GM21717 (cell line): Measurements from ENCODE around the gene PITPNM3.

Experiments used
- ATAC-seq: cut with Tn5 transposase; IDR thresholded peaks from one replicate; pipeline ENCODE4 v1.9.1; 2021; ENCODE audit warnings: mild to moderate bottlenecking, moderate library complexity; ENCODE audit not compliant: unreplicated experiment

Gene PITPNM3

DNA sequence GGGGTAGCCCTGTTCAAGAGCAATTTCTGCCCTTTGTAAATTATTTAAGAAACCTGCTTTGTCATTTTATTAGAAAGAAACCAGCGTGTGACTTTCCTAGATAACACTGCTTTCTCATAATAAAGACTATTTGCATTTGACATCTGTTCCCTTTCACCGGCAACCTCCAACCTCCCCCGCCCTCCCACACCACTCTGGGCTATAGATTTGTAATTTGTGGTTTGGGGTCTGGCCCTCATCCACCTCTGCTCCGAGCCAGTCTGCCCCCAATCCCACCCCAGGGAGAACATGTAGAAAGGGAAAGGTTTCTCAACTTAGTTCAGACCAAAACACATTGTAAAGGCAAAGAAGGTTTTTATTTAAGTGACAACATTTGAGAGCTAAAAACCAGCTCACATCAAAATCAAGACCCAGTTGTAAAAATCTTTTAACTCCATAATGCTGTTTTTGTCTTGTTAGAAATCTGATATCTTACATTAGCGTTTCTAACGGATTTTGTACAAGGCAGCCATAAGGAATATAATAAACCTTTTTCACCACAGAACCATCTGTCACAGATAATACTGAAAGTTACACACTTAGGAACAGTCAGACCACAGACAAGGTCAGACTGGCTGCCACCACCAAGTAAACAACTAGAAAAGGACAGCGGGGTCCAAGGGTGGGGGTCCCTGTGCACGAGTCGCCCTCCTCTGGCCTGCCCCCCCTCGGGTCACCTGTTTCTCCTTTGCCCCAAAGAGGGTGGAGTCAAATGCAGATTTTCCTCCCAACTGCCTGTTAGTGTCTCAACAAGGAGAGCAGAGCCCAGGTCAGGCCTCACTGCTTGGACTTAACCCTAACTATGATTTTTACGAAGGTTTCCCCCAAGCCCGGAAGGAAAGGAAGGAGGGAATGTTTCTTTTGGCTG is 105.2 kb downstream of the PITPNM3 start:
- no peak for ATAC-seq

DNA sequence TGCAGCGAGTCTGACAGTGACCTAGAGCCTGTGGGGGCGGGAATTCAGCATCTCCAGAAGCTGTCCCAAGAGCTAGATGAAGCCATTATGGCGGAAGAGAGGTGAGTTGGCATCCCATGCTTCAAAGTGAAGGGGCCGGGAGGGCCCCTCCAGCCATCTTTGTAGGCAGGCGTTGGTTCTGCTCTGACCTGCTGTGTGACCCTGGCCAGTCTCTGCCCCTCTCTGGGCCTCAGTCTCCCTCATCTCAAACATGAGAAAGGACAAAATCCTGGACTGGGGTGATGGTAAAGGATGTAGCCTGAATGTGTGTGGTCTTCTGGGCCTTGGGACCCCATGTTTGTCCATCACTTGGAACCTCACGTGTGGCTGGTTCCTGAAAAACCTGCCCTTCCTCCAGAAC is 107.0 kb downstream of the PITPNM3 start:
- ATAC-seq = no peak

- no peak for ATAC-seq
Measured at GRCh38 chr17:6448473-6448872, 107.9 kb downstream of the PITPNM3 start.

- ATAC-seq = no peak
Measured at GRCh38 chr17:6446516-6447100, 109.7 kb downstream of the PITPNM3 start.

- no peak for ATAC-seq
Measured at GRCh38 chr17:6444571-6445335, 111.6 kb downstream of the PITPNM3 start.

GRCh38 chr17:6443692-6444570 is 112.4 kb downstream of the PITPNM3 start, which contains the start of gene PIMREG:
PIMREG (plus strand) TSS chr17:6444455; CDS start chr17:6445111, 656 bp downstream.
- ATAC-seq = peak; percentile 84

DNA sequence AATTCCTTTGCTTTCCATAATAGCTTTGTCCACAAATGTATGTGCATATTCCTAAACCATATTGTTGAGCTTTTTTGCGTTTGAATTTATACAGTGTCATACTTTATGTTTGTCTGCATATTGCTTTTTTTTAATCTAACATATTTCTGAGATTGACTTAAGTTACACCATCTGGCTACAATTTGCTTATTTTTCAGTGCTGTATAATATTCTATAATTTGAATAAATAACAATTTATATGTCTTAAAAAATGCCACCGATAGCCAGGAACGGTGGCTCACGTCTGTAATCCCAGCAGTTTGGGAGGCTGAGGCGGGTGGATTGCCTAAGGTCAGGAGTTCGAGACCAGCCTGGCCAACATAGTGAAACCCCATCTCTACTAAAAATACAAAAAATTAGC is 113.6 kb downstream of the PITPNM3 start:
- ATAC-seq = no peak

GRCh38 chr17:6439951-6440350 is 116.4 kb downstream of the PITPNM3 start:
- no peak for ATAC-seq

GRCh38 chr17:6437956-6438355 is 118.4 kb downstream of the PITPNM3 start:
- no peak for ATAC-seq

GRCh38 chr17:6437466-6437865 is 118.9 kb downstream of the PITPNM3 start:
- no peak for ATAC-seq

DNA sequence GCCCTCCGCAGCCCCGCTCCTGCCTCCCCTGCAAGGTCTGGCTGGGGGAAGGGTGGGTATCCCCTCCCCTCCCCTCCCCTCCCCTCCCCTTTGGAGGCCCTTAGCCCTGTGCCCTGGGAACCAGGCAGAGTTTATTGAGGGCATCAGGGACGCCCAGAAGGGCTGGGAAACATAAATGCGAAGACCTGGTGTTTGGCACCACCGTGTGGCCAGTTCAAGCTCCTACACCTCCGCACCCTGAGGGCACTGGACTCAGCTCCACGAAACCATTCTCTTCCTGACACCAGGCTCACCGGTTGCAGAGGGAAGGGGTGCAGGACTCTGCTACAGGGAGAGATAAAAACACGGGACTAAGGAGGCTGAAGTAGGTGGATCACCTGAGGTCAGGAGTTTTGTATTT is 120.4 kb downstream of the PITPNM3 start:
- no peak for ATAC-seq

DNA sequence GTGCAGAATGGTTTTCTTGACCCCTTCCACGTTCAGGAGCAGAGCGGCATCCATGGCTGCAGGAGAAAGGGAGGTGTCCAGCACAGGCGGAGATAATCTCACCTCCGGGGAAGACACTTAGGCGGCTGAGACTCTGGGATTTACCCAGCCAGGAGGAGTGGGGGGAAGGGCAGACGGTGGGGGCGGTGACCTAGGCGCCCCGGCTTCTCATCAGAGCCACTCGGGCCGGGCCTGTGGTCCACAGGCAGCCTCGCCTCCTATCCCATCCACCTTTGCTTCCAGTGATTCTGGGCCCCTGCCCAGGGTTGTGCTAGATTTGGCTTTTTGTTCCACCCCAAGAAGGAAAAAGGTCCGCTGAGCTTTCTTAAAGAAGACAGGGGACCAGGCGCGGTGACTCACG is 121.3 kb downstream of the PITPNM3 start, which contains the start of gene AIPL1:
AIPL1 (minus strand) TSS at position 71 of the 400 bp plus-strand sequence; CDS start at position 54, 17 bp downstream.
- no peak for ATAC-seq

- no peak for ATAC-seq
Measured at GRCh38 chr17:6430769-6431168, 125.6 kb downstream of the PITPNM3 start.

DNA sequence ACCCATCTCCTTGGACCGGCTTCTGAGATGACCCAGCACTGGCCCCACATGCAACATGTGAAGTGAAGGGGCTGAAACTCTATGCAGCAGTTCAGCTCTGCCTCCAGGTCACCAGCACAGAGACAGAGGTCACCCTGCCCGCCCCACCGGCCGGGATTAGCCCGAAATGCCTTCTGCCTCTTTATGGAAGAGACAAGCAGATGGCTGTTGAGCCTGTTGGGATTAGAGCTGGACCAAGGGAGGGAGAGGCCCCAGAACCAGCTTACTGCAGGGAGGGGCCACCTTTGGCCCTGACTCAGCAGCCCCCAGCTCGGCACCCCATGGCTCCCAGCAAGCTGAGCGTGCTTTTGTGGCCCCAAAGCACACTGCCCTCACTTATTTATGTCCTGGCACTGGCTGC is 127.1 kb downstream of the PITPNM3 start:
- ATAC-seq = no peak

- ATAC-seq = no peak
Measured at GRCh38 chr17:6428207-6428965, 128.0 kb downstream of the PITPNM3 start.

DNA sequence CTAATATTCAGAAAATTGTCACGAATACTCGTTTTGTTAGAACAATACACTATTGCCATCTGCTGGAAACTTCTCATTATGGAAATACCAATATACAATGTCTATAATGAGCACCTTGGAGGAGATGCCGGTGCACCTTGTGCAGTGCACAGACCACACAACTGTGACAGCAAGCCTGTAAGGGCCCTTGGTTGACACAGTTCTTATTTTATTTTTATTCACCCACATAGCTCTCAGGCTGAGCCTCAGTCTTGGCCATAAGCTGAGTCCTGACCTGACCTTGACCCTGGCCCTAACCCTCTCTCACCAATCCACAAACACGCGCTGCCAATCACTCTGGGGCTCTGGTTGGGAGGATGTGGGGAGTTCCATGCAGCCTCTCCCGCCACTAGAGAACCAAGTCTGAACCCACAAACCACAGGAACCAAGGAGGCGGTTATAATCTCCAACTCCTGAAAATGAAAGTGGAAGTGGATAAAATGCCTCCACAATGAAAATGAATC is 129.0 kb downstream of the PITPNM3 start:
- no peak for ATAC-seq

DNA sequence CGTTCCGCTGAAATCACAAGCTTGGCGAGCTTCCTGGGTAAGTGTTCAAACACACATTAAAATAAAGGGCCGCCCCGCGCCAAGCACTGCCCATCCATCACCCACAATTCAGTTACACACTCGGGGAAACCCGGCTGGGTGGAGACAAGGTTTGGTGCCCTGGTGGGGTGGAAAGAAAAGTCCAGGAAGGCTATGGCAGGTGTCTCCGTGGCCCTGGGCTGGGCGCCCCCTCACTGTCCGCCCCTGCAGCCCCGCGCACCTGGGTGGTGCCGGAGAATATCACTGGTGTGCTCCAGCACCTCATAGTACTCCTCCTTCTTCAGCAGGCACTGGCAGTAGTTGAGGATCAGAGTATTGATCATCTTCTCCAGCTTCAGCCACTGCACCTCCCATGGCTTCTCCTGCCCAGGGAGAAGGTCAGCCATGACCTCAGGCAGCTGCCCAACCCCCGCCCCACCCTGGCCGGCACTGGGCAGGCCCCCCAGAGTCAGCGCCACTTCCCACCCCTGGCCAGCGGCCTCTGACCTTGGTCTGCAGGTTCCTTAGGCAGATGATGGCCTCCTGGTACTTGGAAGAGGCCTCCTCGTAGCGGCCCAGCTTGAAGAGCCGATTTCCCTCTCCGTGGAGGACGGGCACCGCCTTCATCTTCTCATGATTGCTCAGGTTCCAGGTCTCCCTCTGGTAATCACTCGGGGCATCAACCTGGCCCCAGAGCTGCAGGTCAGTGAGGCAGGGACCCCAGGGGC is 129.8 kb downstream of the PITPNM3 start:
- no peak for ATAC-seq

DNA sequence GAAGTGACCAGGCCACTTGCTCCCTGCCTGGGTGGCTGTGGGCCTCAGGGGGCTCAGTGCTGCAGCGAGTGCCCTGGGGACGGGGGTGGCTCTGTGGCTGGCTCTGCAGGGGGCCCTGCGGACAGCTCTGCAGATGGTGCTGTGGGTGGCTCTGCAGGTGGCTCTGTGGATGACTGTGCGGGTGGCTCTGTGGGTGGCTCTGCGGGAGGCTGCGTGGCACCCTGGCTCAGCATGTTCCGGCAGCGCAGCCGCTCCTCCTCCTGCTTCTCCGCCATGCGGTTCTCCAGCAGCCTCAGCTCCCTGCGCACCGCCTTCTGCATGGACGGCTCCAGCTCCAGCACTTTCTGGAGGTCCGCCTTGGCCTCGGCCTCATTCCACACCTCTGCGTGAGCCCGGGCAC is 130.9 kb downstream of the PITPNM3 start:
- no peak for ATAC-seq

DNA sequence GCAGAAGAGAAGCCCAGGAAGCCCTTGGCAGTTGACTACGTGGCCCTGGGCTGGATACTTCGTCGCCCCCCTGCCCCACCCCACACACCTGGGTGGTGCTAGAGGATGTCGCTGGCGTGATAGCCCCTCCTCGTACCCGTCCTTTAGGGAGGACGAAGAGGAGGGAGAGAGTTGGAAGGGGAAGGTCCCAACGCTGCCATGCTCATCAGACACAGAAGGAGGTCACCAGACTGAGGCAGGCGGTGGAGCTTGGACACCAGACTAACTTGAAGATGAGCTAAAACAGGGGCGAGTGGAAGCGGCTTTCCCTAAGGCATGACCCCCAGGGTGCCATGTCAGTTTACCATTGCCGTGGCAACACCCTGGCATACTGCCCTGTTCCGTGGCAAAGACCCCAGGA is 132.4 kb downstream of the PITPNM3 start:
- no peak for ATAC-seq
